ENCODE measurements around the gene REC8. TPM values are rescaled to one million over a fixed set of nuclear protein-coding genes. Genes with fewer than 3 reads are reported as not detected.

The REC8 gene
- total RNA-seq, 1 donor from 2014 or later = 18.4 TPM

- H3K4me3 ChIP-seq = no peak overlapping the region
- DNase-seq (no peak), ATAC-seq (no peak)
- intact Hi-C loops (cut with DNase I) = no loop called here
- no peak overlapping the region for H3K27ac ChIP-seq
- TF ChIP-seq CTCF (IDR thresholded peaks at IDR 0.05) = no peak
- H3K27me3 ChIP-seq (ENCODE audit: low read depth) = no peaks in the 10 kb centered on the region
- peaks cover 17% of the 10 kb centered on the region for H3K4me1 ChIP-seq
- H3K9me3 ChIP-seq = no peaks in the 10 kb centered on the region
- H3K36me3 ChIP-seq = peaks cover under 1% of the 10 kb centered on the region
Observed at GRCh38 chr14:24132061-24132685, 39.7 kb upstream of the REC8 start.

GRCh38 chr14:24132976-24133375, 38.9 kb upstream of the REC8 start:
- ATAC-seq = no peak
- no peak for TF ChIP-seq CTCF (IDR thresholded peaks at IDR 0.05)
- Histone ChIP-seq H3K36me3 (peaks cover 9% of the 10 kb centered on the region), H3K4me3 (no peak overlapping the region), H3K9me3 (no peaks in the 10 kb centered on the region), H3K27ac (no peak overlapping the region), H3K4me1 (peaks cover 25% of the 10 kb centered on the region), H3K27me3 (ENCODE audit: low read depth) (no peaks in the 10 kb centered on the region)
- DNase-seq = no peak
- intact Hi-C loops (cut with DNase I) = no loop called here

- Histone ChIP-seq H3K4me1 (peaks cover 31% of the 10 kb centered on the region), H3K4me3 (no peak overlapping the region), H3K36me3 (peaks cover 16% of the 10 kb centered on the region), H3K27ac (no peak overlapping the region), H3K9me3 (no peaks in the 10 kb centered on the region), H3K27me3 (ENCODE audit: low read depth) (no peaks in the 10 kb centered on the region)
- intact Hi-C loops (cut with DNase I) = no loop called here
- DNase-seq (no peak), ATAC-seq (no peak)
- TF ChIP-seq CTCF (IDR thresholded peaks at IDR 0.05) = no peak
Observed at GRCh38 chr14:24133735-24134134, 38.1 kb upstream of the REC8 start.

- no peaks in the 10 kb centered on the region for H3K27me3 ChIP-seq (ENCODE audit: low read depth)
- H3K4me3 ChIP-seq = peak overlapping the region; percentile 100
- no peak for ATAC-seq
- peak overlapping the region; percentile 97 for H3K27ac ChIP-seq
- peaks cover 29% of the 10 kb centered on the region for H3K36me3 ChIP-seq
- no peaks in the 10 kb centered on the region for H3K9me3 ChIP-seq
- no peak for TF ChIP-seq CTCF (IDR thresholded peaks at IDR 0.05)
- no peak for DNase-seq
- peaks cover 47% of the 10 kb centered on the region for H3K4me1 ChIP-seq
- intact Hi-C loops (cut with DNase I) = no loop called here
Observed at GRCh38 chr14:24135584-24135833, 36.4 kb upstream of the REC8 start.

- no peaks in the 10 kb centered on the region for H3K27me3 ChIP-seq (ENCODE audit: low read depth)
- H3K4me1 ChIP-seq = peaks cover 45% of the 10 kb centered on the region
- intact Hi-C loops (cut with DNase I) = no loop called here
- H3K27ac ChIP-seq = peak within 1 kb of the TSS; percentile 97
- no peak for TF ChIP-seq CTCF (IDR thresholded peaks at IDR 0.05)
- H3K4me3 ChIP-seq = peak within 1 kb of the TSS; percentile 100
- ATAC-seq = peak; percentile 99
- H3K36me3 ChIP-seq = peaks cover 29% of the 10 kb centered on the region
- peak; percentile 96 for DNase-seq
- H3K9me3 ChIP-seq = no peaks in the 10 kb centered on the region
Observed at GRCh38 chr14:24135834-24136683, 35.8 kb upstream of the REC8 start, which contains the start of gene PSME1. PSME1 (plus strand) TSS chr14:24136194; CDS start chr14:24136263, 69 bp downstream.
